Measurements from ENCODE around the gene ZP1.

ZP1 gene

DNA sequence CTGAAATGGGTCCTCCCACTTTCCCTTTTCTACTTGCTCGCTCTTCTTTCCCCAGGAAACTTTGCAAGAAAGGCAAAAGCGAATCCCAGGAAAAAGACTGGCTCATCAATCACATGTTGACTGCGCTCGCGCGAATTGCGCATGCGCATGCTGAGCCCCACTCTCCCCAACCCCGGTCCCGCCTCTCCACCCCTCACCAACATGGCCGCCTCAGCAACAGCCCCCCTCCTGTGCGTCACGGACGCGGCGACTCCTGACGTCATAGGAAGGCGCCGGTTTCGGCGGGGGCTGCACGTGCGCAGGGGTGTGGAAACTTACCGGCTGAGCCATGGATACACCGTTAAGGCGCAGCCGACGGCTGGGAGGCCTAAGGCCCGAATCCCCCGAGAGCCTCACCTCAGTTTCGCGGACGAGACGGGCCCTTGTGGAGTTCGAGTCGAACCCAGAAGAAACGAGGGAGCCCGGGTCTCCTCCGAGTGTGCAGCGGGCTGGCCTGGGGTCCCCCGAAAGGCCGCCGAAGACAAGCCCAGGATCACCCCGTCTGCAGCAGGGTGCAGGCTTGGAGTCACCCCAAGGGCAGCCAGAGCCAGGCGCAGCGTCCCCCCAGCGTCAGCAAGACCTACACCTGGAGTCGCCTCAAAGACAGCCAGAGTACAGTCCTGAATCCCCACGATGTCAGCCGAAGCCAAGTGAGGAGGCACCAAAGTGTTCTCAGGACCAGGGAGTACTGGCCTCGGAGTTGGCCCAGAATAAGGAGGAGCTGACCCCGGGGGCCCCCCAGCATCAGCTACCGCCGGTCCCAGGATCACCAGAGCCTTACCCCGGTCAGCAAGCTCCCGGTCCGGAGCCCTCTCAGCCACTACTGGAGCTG lies 25.3 kb upstream of the ZP1 start, which contains the start of gene CCDC86 (continued):
- TF ChIP-seq, protein P1, sequence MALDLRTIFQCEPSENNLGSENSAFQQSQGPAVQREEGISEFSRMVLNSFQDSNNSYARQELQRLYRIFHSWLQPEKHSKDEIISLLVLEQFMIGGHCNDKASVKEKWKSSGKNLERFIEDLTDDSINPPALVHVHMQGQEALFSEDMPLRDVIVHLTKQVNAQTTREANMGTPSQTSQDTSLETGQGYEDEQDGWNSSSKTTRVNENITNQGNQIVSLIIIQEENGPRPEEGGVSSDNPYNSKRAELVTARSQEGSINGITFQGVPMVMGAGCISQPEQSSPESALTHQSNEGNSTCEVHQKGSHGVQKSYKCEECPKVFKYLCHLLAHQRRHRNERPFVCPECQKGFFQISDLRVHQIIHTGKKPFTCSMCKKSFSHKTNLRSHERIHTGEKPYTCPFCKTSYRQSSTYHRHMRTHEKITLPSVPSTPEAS (tag by site-specific recombination; IDR thresholded peaks at IDR 0.05): no peak
- TF ChIP-seq, protein P2, sequence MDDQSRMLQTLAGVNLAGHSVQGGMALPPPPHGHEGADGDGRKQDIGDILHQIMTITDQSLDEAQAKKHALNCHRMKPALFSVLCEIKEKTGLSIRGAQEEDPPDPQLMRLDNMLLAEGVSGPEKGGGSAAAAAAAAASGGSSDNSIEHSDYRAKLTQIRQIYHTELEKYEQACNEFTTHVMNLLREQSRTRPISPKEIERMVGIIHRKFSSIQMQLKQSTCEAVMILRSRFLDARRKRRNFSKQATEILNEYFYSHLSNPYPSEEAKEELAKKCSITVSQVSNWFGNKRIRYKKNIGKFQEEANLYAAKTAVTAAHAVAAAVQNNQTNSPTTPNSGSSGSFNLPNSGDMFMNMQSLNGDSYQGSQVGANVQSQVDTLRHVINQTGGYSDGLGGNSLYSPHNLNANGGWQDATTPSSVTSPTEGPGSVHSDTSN (CRISPR knock-in tag; IDR thresholded peaks at IDR 0.05): no peak
- TF ChIP-seq ZNF473 (tag by site-specific recombination; IDR thresholded peaks at IDR 0.05) (no peak), EGR2 (tag by site-specific recombination; IDR thresholded peaks at IDR 0.05; ENCODE audit: low read depth) (peak; percentile 28; the same call in 1 of the 2 replicates), ZNF555 (tag by site-specific recombination; conservative IDR thresholded peaks at IDR 0.05) (no peak), ZFP37 (tag by site-specific recombination; IDR thresholded peaks at IDR 0.05) (no peak), ZNF169 (tag by site-specific recombination; IDR thresholded peaks at IDR 0.05) (no peak), ZNF510 (tag by site-specific recombination; IDR thresholded peaks at IDR 0.05; ENCODE audit: insufficient replicate concordance) (no peak), KLF10 (tag by site-specific recombination; IDR thresholded peaks at IDR 0.05) (peak; percentile 67; the same call in 1 of the 2 replicates), ZNF560 (tag by site-specific recombination; IDR thresholded peaks at IDR 0.05; ENCODE audit: borderline replicate concordance) (no peak), FEZF1 (tag by site-specific recombination; IDR thresholded peaks at IDR 0.05) (no peak), ZNF514 (tag by site-specific recombination; IDR thresholded peaks at IDR 0.05) (no peak), ZNF621 (tag by site-specific recombination; IDR thresholded peaks at IDR 0.05) (no peak), ZNF214 (tag by site-specific recombination; IDR thresholded peaks at IDR 0.05; ENCODE audit: borderline replicate concordance) (no peak), ZNF248 (tag by site-specific recombination; IDR thresholded peaks at IDR 0.05) (no peak), ZEB2 (tag by site-specific recombination; IDR thresholded peaks at IDR 0.05) (peak; percentile 51; the same call in 1 of the 2 replicates), ZNF654 (tag by site-specific recombination; IDR thresholded peaks at IDR 0.05; ENCODE audit: low read depth) (no peak), WT1 (tag by site-specific recombination; IDR thresholded peaks at IDR 0.05) (0 out of 2 replicates have a peak, but pooled peaks have one; percentile 27), ZNF140 (tag by site-specific recombination; IDR thresholded peaks at IDR 0.05) (no peak), KLF8 (tag by site-specific recombination; IDR thresholded peaks at IDR 0.05) (peak; percentile 74; the same call in 1 of the 2 replicates), ZNF341 (tag by site-specific recombination; IDR thresholded peaks at IDR 0.05; ENCODE audit: low read depth) (peak; percentile 45), ZNF311 (tag by site-specific recombination; IDR thresholded peaks at IDR 0.05; ENCODE audit: borderline replicate concordance) (no peak), ZNF433 (tag by site-specific recombination; IDR thresholded peaks at IDR 0.05; ENCODE audit: low read depth) (no peak)
- TF ChIP-seq, protein P3, sequence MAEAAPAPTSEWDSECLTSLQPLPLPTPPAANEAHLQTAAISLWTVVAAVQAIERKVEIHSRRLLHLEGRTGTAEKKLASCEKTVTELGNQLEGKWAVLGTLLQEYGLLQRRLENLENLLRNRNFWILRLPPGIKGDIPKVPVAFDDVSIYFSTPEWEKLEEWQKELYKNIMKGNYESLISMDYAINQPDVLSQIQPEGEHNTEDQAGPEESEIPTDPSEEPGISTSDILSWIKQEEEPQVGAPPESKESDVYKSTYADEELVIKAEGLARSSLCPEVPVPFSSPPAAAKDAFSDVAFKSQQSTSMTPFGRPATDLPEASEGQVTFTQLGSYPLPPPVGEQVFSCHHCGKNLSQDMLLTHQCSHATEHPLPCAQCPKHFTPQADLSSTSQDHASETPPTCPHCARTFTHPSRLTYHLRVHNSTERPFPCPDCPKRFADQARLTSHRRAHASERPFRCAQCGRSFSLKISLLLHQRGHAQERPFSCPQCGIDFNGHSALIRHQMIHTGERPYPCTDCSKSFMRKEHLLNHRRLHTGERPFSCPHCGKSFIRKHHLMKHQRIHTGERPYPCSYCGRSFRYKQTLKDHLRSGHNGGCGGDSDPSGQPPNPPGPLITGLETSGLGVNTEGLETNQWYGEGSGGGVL (tag by site-specific recombination; IDR thresholded peaks at IDR 0.05): peak; percentile 81
- TF ChIP-seq, protein P4, sequence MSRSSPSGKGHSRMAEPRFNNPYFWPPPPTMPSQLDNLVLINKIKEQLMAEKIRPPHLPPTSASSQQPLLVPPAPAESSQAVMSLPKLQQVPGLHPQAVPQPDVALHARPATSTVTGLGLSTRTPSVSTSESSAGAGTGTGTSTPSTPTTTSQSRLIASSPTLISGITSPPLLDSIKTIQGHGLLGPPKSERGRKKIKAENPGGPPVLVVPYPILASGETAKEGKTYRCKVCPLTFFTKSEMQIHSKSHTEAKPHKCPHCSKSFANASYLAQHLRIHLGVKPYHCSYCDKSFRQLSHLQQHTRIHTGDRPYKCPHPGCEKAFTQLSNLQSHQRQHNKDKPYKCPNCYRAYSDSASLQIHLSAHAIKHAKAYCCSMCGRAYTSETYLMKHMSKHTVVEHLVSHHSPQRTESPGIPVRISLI (tag by site-specific recombination; IDR thresholded peaks at IDR 0.05): no peak
- TF ChIP-seq, protein P5, sequence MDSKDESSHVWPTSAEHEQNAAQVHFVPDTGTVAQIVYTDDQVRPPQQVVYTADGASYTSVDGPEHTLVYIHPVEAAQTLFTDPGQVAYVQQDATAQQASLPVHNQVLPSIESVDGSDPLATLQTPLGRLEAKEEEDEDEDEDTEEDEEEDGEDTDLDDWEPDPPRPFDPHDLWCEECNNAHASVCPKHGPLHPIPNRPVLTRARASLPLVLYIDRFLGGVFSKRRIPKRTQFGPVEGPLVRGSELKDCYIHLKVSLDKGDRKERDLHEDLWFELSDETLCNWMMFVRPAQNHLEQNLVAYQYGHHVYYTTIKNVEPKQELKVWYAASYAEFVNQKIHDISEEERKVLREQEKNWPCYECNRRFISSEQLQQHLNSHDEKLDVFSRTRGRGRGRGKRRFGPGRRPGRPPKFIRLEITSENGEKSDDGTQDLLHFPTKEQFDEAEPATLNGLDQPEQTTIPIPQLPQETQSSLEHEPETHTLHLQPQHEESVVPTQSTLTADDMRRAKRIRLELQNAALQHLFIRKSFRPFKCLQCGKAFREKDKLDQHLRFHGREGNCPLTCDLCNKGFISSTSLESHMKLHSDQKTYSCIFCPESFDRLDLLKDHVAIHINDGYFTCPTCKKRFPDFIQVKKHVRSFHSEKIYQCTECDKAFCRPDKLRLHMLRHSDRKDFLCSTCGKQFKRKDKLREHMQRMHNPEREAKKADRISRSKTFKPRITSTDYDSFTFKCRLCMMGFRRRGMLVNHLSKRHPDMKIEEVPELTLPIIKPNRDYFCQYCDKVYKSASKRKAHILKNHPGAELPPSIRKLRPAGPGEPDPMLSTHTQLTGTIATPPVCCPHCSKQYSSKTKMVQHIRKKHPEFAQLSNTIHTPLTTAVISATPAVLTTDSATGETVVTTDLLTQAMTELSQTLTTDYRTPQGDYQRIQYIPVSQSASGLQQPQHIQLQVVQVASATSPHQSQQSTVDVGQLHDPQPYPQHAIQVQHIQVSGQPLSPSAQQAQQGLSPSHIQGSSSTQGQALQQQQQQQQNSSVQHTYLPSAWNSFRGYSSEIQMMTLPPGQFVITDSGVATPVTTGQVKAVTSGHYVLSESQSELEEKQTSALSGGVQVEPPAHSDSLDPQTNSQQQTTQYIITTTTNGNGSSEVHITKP (tag by site-specific recombination; IDR thresholded peaks at IDR 0.05): no peak
- TF ChIP-seq, protein P6, sequence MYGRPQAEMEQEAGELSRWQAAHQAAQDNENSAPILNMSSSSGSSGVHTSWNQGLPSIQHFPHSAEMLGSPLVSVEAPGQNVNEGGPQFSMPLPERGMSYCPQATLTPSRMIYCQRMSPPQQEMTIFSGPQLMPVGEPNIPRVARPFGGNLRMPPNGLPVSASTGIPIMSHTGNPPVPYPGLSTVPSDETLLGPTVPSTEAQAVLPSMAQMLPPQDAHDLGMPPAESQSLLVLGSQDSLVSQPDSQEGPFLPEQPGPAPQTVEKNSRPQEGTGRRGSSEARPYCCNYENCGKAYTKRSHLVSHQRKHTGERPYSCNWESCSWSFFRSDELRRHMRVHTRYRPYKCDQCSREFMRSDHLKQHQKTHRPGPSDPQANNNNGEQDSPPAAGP (tag by site-specific recombination; IDR thresholded peaks at IDR 0.05): peak; percentile 94
- TF ChIP-seq, protein P7, sequence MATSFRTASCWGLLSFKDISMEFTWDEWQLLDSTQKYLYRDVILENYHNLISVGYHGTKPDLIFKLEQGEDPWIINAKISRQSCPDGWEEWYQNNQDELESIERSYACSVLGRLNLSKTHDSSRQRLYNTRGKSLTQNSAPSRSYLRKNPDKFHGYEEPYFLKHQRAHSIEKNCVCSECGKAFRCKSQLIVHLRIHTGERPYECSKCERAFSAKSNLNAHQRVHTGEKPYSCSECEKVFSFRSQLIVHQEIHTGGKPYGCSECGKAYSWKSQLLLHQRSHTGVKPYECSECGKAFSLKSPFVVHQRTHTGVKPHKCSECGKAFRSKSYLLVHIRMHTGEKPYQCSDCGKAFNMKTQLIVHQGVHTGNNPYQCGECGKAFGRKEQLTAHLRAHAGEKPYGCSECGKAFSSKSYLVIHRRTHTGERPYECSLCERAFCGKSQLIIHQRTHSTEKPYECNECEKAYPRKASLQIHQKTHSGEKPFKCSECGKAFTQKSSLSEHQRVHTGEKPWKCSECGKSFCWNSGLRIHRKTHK (tag by site-specific recombination; IDR thresholded peaks at IDR 0.05): no peak

Data from HEK293 (cell line).